NCI-H1694 (cell line): ENCODE measurements around the gene ABCA4.

ENCODE experiments used
- DNase-seq: peaks from one replicate; lab custom pipeline; 2025; lab: John Stamatoyannopoulos, UW

The ABCA4 gene

DNA sequence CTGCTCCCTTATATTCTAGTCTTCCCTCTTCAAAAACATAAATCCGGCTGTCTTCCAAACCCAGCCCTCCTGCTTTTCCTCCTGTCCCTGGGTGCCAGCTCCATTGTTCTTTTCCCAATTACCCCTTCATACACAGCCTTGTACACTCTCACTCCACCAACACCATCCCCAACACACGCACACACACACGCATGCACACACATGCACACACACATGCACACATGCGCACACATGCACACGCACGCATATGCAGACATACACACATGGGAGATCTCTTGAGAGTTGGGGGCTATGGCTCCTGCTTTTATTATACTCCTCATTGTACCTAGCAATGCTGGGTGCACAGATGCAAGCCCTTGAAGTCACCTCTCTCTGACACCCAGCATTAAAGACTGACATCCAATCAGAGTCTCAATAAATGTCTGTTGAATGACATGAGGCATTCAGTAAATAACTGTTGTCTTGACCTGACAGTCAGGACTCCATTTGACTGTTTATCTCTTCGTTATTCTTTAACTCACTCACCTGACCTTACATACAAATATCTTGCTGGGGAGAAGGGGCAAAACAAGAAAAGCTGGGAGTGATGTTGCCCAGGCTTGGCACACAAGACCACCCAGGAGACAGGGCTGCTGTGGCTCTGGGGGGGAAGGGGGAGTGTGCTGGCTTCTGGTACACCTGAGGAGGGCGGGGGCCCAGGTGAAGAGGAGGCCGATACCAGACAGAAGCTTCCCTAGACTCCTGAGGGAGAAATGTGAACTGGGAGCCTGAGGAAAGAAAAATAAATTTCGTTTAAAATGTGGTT is 16.0 kb downstream of the ABCA4 start:
- no peak for DNase-seq

DNA sequence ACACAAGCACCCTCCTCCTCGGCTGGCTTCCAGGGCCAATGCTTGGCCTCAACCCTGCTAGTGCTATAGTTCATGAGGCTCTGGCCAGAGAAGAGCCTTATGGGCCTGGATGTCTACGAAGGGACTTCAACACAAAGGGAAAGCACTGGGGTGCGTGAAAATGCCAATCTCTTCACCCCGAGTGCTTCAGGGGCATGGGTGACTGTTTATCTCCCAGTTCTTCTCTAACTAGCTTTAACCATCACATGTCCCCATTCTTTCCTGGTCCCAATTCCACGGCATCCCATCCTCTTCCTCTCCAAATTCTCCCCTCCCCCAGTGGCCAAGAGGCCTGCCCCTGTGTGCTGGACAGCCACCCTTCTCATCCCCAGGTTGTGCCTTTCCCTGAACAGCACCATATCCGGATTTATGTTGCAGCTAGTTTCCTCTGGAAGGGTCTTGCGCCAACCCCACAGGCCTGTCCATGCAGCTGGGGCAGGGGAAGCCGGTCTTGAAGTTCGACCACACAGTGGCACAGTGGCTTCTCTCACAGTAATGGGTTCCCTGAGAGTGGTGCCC is 16.7 kb downstream of the ABCA4 start:
- DNase-seq = no peak

DNA sequence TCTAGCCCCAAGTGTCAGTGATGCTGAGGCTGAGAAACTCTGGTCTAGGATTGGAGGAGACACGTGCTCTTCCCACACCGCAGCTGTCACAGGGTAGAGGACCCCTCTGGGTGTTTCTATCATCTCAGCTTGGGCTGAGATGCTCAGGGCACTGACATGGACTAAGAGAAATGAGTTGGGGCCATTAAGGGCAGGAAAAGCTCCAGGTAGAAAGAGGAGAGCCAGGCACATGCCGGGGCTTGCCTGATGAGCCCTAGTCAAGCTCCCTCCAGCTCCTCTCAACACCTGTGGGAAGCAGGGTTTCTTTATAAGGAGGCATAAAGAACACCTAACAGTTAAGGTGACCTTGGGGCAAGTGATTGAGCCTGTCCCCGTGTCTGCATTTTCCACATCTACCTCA is 17.3 kb downstream of the ABCA4 start:
- no peak for DNase-seq

DNA sequence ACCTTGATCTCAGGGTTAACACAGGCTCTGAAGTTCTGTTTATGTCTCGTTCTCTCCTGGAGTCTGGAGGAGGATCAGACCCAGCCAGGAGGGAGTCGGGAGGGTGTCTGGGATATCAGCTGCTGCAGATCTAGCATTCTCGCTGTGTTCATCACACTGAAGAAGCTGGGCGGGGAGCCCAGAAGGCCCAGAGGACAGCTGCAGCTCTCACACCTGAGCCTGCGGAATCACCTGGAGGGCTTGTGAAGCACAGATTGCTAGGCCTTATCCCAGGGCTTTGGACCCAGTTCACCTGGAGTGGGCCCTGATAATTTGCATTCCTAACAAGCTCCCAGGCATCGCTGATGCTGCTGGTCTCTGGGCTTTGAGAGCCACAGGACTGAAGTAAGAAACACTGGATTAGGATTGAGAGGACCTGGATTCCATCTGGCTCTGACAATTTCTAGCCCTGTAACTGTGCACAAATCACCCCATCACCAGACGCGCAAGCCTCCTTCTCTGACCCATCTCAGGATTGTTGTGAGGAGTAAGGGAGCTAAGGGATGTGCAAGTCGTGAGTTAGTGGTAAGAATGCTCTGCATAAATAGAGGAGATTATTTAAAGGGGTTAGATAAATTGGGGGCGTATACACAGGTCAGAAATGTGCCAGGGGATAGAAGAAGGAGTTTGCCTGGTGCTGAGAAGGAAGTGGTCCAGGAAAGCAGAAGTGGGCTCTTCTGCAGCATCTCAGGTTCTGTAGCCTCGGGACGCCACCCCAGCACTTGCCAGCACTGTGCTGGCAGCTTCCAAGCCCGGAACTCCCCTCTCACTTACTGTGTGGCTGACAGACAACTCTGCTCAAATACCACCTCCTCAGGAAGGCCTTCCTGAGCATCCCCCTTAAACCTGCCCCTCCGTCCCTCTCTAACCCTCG is 19.1 kb downstream of the ABCA4 start:
- DNase-seq = no peak

DNA sequence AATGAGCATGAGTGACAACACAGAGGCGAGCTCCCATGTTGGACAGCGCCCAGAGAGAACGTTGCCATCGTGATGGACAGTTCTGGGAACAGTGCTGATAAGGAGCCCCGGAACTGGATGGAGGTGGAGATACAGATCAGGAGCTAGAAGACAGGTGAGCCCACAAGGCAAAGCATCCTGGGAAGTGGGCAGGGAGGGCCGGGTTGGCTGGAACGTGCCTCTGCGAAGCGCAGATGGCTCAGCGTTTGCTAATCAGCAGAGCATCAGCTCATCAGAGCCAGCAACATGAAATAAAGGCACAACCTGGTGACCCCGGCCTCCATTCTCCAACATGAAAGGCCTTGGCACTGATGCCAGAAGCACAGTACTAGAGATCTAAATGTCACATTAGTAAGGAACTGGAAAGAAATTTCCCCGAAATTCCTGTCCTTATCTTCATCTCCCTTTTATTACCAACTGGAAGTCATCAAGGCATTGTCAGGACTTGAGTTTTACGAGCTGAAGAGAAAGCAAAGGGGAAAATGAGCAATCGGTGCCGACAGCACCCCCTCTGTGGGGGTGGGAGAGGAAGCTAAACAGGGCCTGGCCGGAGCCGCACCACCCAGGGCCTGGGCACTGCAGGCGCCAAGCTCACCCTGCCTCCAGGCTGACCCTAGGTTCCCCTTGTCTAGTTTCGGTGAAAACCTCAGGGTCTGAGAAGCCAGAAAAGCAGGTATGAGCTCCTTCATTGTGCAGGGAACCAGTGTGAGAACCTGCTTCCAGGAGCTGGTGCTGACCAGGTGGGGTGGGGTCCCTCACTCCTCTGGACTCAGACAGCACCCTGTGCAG is 19.9 kb downstream of the ABCA4 start:
- DNase-seq = no peak

DNA sequence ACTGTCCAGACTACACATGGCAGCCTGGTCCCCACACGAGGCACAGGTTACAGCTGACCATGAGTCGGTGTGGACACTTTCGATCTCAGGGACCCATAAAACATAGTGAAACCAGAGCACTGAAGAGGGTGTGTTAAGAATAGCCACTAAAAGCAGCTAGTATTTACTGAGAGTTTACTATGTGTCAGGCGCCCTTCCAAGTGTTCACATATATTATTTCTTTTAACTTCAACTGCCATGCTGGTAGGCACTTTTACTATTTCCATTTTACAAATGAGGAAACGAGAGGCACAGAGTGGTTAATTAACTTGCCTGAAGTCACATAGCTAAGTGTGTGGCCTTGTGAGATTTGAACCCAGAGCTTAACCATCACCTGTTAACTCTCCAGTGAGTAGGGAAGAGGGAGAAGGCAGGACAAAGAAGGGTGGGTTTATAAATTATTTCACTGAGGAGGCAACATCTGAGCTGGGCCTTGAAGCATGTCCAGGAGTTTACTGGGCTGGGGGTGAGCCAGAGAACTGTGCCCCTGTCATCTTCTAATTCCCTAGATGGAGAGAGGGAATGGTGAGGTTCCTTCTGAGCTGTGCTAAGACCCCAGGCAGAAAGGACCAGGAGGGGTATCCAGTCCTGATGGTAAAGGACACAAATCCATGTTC is 20.7 kb downstream of the ABCA4 start:
- DNase-seq = no peak

DNA sequence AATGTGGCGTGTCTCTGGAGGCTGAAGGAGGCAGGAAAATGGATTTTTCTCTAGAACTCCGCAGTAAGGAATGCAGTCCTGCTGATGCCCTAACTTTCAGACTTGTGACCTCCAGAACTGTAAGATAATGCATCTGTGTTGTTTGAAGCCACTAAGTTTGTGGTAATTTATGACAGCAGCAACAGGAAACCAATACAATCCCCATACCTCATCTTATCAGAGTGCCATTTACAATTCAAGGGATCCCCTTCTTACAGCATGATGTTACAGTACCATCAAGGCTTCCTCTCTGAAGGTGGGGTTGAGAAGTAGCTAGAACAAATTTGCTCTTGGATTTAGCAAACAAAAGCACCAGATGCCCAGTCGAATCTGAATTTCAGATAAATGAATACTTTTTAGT is 21.6 kb downstream of the ABCA4 start:
- DNase-seq = no peak

DNA sequence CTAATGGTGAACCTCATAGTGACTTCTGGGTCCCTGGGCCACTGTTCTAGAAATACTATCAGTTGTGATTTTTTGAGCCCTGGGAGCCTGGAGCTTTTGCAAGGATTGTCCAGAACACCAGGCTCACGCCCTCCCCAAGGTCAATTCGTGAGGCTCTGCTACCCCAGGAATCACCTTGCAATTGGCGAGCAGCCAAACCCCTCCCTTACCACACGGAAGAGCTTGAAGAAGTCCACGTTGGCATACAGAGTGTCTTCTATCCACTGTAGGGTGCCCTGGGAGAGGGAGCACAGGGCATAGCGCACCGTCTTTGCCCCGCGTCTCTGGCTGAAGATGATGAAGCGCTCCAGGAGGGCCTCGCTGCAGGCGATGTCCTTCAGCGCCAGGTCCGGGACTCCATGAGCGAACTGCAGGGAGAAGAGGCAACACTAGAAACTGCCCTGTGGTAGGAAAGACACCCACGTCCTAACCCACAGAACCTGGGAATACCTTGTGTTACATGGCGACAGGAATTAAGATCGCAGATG is 22.3 kb downstream of the ABCA4 start:
- DNase-seq = no peak

DNA sequence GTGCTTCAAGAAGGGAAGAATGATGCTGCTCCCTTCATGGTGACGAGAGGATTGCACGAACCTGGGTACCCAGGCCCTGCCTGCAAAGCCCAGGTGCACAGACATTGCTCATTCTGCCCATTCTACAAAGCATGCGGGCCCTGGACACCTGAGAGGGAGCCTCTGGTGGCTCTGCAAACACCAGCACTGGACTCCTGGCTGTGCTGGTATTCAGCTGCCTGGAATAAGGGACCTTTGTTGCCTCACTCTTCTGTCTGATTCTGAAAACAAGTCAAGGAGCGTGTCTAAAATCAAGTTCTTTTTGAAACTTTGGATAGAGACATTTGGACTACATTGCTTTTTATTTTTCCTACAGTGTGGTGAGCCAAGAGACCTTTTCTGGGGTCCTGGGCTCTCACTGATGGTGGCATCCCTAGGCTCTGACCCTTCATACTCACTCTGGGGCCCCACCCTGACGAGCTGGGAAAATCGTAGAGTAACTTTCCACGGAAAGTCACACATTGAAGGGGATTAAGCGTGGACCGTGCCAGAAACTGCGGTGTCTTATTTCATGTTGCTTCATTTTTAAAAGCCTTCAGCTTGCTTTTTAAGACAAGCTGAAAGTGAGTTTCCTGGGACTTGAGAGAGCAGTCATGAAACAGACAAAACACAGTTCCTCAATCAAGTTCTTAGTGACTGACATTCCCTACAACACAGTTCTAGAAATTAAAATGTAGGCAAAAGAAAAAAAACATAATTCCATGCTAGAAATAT is 24.0 kb downstream of the ABCA4 start:
- no peak for DNase-seq

DNA sequence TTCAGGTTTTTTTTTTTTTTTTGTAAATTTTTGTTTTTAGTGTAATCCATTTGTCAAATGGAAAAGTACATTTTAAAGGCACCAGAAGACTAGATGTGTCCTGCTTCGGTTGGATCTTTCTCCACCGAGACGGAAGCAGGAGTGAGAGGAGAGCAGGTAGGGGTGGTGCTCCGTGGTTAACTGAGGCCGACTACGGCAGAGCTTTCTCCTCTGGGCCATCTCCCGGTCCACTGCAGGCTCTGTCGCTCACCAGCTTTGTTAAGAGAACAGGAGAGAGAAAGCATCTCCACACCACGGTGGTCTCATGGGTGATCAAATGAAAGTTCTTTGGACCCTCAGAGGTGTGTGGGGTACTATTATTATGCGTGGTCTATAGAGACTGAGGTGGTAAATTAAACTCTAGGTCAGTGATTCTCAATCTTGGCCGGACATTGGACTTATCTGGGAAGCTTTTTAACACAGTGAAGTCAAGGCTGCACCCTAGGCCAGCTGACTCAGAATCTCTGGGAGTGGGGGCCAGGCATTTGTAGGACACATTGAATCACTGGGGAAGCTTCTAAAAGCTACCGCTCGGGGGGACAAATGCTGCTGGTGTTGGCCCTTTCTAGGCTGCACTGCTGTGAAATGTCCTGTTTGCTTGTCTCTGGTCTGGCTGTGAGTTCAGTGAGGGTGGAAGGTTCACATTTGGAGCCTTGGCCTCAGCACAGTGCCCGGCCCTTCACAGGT is 25.0 kb downstream of the ABCA4 start:
- DNase-seq = no peak

DNA sequence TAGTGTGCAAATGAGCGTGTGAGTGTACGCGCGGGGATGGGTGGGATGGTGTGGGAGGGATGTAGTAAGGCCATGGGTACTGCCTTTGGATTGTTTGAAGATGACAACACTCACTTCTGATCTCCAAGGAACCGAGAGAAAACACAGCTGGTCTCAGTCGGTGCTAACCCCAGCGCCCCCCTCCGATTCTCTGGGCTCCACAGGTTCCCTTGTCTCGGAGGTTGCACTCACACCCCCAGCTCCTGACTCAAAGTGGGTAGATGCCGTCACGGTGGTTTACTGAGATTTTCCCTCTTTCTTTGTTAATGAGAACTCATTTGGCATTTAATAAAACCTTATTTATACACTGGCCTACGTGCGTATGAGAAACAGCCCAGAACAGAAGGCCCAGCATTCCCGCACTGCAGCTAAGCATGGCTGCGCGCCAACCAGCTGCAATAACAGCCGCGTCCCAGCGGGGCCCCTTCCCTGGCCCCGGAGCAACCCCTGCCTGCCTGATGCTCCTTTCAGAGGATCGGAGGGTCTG is 25.8 kb downstream of the ABCA4 start:
- DNase-seq = peak; percentile 84

DNA sequence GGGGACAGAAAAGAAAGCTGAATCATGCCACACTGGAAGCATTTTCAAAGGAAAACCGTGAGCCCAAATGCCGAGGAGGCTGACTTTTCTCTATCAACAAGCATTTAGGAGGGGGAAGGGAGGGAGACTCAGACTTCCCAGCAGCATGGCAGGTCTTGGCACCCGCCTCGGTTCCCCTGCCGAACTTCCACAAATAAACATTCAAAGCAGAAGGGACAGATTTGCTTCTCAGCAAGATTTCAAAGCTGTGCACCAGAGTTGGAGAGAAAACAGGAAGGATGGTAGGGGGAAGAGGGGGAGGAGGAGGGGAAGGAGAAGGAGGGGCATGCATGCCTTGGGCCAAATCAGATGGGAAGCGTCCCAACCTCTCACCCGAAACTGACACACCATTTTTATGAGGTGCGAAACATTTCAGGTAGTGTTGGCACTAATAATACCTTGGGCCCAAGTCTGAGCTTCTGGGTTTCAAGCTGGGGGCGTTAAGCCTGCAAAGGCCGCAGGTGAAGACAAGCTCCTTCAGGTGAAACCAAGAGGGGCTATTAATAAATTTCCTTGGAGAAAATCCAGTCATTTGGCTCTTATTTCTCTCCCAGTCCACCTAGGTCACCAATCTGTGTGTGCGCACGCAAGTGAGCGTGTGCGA is 26.4 kb downstream of the ABCA4 start:
- no peak for DNase-seq

DNA sequence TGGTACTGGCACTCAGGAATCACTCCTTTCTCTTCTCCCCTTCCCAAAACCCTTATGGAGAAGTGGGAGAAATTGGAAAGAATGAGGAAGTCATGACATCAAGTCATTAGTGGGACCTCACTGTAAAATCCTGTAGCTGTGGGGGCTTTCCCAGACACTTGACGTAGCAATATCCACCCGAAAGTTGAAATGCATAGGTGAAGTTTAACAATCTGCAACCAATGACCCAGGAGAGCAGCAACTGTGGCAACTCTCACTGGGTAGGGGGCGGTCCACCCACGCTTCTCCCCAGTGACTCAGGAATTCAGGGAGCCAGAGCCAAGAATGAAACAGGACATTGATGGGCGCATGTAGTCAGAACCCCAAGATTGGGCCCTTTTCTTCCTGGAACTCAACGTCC is 27.0 kb downstream of the ABCA4 start:
- DNase-seq = no peak

DNA sequence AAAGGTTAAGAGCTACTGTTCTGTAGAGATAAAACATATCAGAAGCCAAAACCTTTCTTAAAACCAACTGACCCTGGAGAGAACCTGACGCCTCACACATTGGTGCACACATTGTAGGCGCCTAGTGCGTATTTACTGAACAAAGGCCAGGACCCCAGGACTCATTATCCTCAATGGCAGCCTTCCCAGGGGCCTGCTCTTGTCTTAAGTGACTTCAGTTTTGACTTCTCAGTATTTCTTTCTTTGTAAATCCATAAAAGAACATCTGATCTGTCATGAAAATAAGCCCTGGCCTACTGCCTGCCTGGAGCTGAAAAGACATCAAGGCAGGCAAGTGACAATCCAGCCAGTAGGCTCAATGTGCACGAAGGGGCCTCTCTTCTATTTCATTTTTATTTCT is 27.6 kb downstream of the ABCA4 start:
- no peak for DNase-seq

DNA sequence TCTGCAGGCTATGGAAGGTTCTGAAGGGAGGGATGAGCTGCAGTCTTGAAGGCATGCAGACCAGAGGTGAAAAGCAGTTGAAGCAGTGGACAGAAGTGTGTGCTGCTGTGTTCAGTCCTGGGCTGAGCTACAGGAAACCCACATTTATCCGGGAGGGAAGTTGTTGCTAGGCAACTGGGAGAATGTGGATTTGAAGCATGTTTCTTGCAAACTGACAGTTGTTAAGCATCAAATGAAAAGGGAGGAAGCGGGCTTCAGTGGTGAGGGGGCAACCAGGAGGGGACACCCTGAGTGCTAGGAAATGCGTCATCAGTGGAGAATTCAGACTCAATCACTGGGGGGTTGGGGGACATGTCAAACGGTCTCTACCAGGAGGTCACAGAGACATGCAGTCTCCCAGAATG is 28.7 kb downstream of the ABCA4 start:
- no peak for DNase-seq

DNA sequence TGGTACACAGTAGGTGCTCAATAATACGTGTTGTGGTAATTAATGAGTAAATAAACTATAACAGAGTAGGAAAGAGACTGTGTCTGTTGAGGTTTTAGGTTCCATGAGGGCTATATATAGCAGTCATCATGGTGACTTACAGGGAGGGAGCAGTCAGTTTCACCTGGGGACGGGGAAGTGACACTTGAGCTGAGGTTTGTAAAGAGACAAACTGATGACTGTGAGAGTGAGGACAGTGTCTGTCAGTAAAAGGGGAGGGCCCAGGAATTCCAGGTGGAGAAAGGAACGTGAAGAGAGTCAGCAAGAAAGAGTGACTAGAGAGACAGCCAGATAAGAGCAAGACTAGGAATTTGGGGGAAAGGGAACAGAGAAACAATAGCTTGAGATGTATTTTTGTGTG is 30.2 kb downstream of the ABCA4 start:
- no peak for DNase-seq

DNA sequence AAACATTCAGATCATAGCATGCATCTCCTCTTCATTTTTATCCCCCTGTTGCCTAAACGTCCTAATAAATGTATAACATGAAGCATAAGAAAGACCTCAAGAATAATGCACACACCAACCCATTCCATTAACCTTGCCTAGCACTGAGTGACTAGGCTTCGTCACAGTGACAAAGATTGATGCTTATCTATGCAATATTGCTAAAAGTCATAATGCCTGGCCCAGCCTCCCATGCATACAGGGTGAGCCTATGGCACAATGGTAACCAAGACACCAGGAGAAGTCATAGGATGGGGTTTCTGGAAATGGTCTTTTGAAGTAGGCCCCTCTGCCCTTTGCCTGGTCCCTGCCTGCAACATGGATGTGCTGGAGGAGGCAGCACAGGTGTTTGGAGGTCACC is 33.8 kb downstream of the ABCA4 start:
- DNase-seq = no peak

DNA sequence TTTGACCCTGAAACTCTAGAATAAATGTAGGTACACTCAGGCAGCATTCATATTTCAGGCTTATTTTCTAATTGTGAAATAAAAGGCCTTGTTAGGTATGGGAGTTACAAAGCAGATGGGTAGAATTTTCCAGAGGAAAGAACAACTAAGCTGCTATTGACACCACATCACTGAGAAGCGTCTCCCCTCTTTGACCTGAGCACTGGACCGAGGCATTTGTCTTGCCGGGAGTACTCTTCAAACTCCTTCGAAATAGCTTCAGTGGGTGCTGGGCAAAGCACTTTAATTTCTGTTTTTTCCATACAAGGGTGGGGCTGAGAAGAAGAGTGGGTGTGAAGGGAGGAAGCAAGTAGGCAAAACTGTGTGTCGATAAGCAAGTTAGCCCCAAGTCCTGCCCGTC is 36.4 kb downstream of the ABCA4 start:
- no peak for DNase-seq

DNA sequence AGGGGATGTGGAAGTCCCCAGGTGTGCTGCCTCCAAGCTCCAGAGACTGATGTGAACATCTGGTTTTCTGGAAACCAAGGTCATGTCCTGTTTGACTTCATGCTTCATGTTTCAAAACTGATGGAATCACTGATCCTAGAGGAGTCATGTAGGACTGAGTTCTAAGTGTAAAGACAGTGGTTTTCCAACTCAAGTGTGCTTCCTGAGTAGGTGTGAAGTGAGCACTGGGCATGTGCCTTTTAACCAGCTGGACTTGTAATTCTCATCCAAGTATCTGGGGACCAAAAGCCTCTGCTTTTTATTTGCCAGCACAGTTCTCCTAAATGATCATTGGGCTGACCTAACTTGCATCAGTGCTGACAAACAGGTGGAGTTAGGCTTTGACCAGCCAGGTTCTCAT is 36.9 kb downstream of the ABCA4 start:
- no peak for DNase-seq
